Naive thymus-derived CD4-positive, alpha-beta T cell (primary cell): Measurements from ENCODE around the gene TP53TG3F. TPM values are rescaled to one million over a fixed set of nuclear protein-coding genes. Genes with fewer than 3 reads are reported as not detected.
"Not testable (repeated sequence)": the region's sequence is repeated elsewhere in the genome, so short reads cannot be mapped to it uniquely, and the experiment has no call there.

ENCODE experiments used
- ATAC-seq: fragments of 150-1000 bp; cut with Tn5 transposase; 2 replicates; pipeline ENCODE4 v1.10.0; 2021; ENCODE audit warnings: mild to moderate bottlenecking, moderate library complexity
- CTCF ChIA-PET: fragments of 350-600 bp; sonication (Branson Sonifier 250); formaldehyde crosslinking; loops from one replicate; lab custom pipeline; 2021; ENCODE audit warnings: antibody characterized with exemption; lab: Charles Lee
- POLR2A ChIA-PET: fragments of 350-600 bp; sonication (Branson Sonifier 250); formaldehyde crosslinking; loops from one replicate; lab custom pipeline; 2021; ENCODE audit warnings: antibody characterized with exemption, inconsistent platforms; lab: Charles Lee
- DNase-seq, 9 donors: peaks; one replicate each; pipeline versions ENCODE4 v3.0.0 to v3.0.0-alpha.2; 2020 to 2022; ENCODE audit warnings: mixed read lengths in 1 of 9
- H3K27ac ChIP-seq: one replicate; pipeline ENCODE4 v1.7.0; 2013; ENCODE audit warnings: mild to moderate bottlenecking, low read depth, low read length, moderate library complexity
- H3K27me3 ChIP-seq, 2 donors: one replicate each; pipeline ENCODE4 v1.7.0; 2013; ENCODE audit warnings: low read length in 2 of 2, mild to moderate bottlenecking in 2 of 2, moderate library complexity in 2 of 2; ENCODE audit not compliant: control insufficient read depth in 2 of 2, insufficient read depth in 2 of 2
- H3K36me3 ChIP-seq, 3 experiments: 1 replicate in 2 of 3; 2 replicates in 1 of 3; pipeline ENCODE4 v1.7.0; 2013; ENCODE audit warnings: low read length in 3 of 3, mild to moderate bottlenecking in 3 of 3, moderate library complexity in 1 of 3; ENCODE audit not compliant: insufficient read depth in 3 of 3, control insufficient read depth in 2 of 3
- H3K4me1 ChIP-seq, 2 donors: one replicate each; pipeline ENCODE4 v1.7.0; 2013; ENCODE audit warnings: low read length in 2 of 2, mild to moderate bottlenecking in 2 of 2, moderate library complexity in 1 of 2; ENCODE audit not compliant: control insufficient read depth in 2 of 2, insufficient read depth in 2 of 2
- H3K4me3 ChIP-seq: 2 replicates; pipeline ENCODE4 v1.7.0; 2013; ENCODE audit warnings: mild to moderate bottlenecking, low read length
- H3K9me3 ChIP-seq, 3 experiments: 1 replicate in 2 of 3; 2 replicates in 1 of 3; pipeline ENCODE4 v1.7.0; 2013; ENCODE audit warnings: low read length in 3 of 3; ENCODE audit not compliant: control insufficient read depth in 2 of 3
- H3K27ac Mint-ChIP-seq, 9 donors: one replicate each; pipeline ENCODE4 v1.8.0; 2020 to 2022; ENCODE audit warnings: mixed read lengths in 9 of 9, mild to moderate bottlenecking in 8 of 9, moderate library complexity in 5 of 9, inconsistent platforms in 2 of 9
- H3K27me3 Mint-ChIP-seq, 5 donors: one replicate each; pipeline ENCODE4 v1.8.0; 2021 to 2022; ENCODE audit warnings: mixed read lengths in 5 of 5, mild to moderate bottlenecking in 1 of 5
- H3K36me3 Mint-ChIP-seq, 5 donors: one replicate each; pipeline ENCODE4 v1.8.0; 2020 to 2022; ENCODE audit warnings: mixed read lengths in 5 of 5, mild to moderate bottlenecking in 3 of 5, inconsistent platforms in 1 of 5
- H3K4me1 Mint-ChIP-seq, 7 donors: one replicate each; pipeline ENCODE4 v1.8.0; 2020 to 2022; ENCODE audit warnings: mixed read lengths in 7 of 7, mild to moderate bottlenecking in 3 of 7, inconsistent platforms in 1 of 7
- H3K4me3 Mint-ChIP-seq, 10 donors: one replicate each; pipeline ENCODE4 v1.8.0; 2020 to 2022; ENCODE audit warnings: mild to moderate bottlenecking in 10 of 10, mixed read lengths in 10 of 10, moderate library complexity in 6 of 10, inconsistent platforms in 2 of 10
- H3K9me3 Mint-ChIP-seq, 11 donors: one replicate each; pipeline ENCODE4 v1.8.0; 2020 to 2022; ENCODE audit warnings: mixed read lengths in 11 of 11, mild to moderate bottlenecking in 4 of 11, inconsistent platforms in 1 of 11, moderate library complexity in 1 of 11
- intact Hi-C, 2 donors: fragments of 100-400 bp; cut with micrococcal nuclease; formaldehyde crosslinking; loops; one replicate each; pipeline ENCODE4 v1.15.1; 2023
- polyA plus RNA-seq, 2 donors: library from polyadenylated mRNA; unstranded; fragments of 300-500 nt; fragmentation: Illumina TruSeq; gene quantifications; one replicate each; pipeline ENCODE4 v1.2.3, GENCODE V29; 2021
- total RNA-seq, 6 experiments: library from RNA in 5 of 6; stranded (reverse) in 5 of 6; gene quantifications; 1 replicate in 5 of 6; 2 replicates in 1 of 6; pipeline ENCODE4 v1.2.3 and lab custom pipeline; 2021 to 2026

TP53TG3F gene, protein sequence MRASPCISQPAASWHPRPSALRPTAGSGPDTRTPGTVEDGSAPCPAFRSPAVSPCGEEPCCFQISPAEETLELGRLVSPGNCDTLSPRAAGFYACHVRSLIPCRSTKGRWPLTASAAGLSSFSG
- total RNA-seq (not detected), polyA plus RNA-seq (not detected), total RNA-seq (lab: John Stamatoyannopoulos, UW) (not detected)

DNA sequence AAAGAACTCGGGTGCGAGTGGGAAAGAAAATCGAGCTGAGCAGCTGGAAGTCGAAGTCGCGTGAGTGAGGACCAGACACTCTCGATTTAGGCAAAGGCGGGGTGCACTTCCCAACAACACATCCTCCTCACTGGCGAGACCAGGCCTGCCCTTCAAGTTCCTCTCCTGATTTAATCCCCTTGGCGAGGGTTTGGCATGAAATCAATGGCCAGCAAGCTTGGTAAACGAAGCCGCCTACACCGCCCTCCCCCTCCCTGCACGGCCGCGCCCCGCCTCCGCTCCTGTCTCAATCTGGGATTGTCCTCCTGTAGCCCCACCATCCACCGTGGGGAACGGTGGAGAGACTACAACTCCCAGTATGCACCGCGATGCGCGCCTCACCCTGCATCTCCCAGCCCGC is at the start of gene TP53TG3F:
TSS of gene TP53TG3F (plus strand) at position 301 of the 400 bp plus-strand sequence. CDS start at position 369, 68 bp downstream.
- H3K27ac ChIP-seq, H3K27me3 Mint-ChIP-seq, H3K36me3 ChIP-seq, H3K4me3 Mint-ChIP-seq, H3K9me3 Mint-ChIP-seq, CTCF ChIA-PET, H3K4me3 ChIP-seq, H3K4me1 Mint-ChIP-seq, H3K27me3 ChIP-seq, intact Hi-C loops, H3K36me3 Mint-ChIP-seq, H3K4me1 ChIP-seq, POLR2A ChIA-PET, DNase-seq, ATAC-seq, H3K27ac Mint-ChIP-seq, H3K9me3 ChIP-seq: not testable (repeated sequence)

DNA sequence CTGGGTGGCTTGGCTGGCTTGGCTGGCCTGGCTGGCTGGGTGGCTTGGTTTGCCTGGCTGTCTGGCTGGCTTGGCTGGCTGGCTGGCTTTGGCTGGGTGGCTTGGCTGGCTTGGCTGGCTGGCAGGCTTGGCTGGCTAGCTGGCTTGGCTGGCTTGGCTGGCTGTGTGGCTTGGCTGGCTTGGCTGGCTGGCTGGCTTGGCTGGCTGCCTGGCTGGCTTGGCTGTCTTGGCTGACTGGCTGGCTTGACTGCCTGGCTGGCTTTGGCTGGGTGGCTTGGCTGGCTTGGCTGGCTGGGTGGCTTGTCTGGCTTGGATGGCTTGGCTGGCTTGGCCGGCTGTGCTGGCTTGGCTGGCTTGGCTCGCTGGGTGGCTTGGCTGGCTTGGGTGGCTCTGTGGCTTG is 32.2 kb downstream of the TP53TG3F start:
- H3K4me3 Mint-ChIP-seq, H3K4me1 ChIP-seq, DNase-seq, CTCF ChIA-PET, H3K27me3 ChIP-seq, H3K4me1 Mint-ChIP-seq, H3K4me3 ChIP-seq, H3K36me3 Mint-ChIP-seq, H3K27ac Mint-ChIP-seq, H3K9me3 ChIP-seq, POLR2A ChIA-PET, intact Hi-C loops, H3K36me3 ChIP-seq, ATAC-seq, H3K9me3 Mint-ChIP-seq, H3K27me3 Mint-ChIP-seq, H3K27ac ChIP-seq: not testable (repeated sequence)

DNA sequence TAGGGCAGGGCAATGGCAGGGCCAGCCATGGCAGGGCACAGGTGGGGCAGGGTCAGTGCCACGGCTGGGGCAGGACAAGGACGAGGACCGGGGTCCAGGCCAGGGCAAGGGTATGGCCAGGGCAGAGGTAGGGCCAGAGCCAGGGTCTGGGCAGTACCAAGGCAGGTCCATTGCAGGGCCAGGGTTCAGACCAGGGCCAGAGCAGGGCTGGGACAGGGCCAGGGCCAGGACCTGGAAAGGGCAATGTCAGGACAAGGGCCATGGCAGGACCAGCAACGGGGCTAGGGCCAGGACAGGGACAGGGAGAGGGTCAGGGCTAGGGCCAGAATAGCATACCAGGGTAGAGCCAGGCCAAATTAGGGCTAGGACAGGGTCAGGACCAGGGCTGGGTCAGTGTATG is 47.8 kb downstream of the TP53TG3F start:
- H3K36me3 Mint-ChIP-seq, H3K4me3 ChIP-seq, H3K9me3 ChIP-seq, H3K4me3 Mint-ChIP-seq, intact Hi-C loops, POLR2A ChIA-PET, H3K27me3 ChIP-seq, H3K27me3 Mint-ChIP-seq, CTCF ChIA-PET, H3K4me1 ChIP-seq, H3K9me3 Mint-ChIP-seq, H3K4me1 Mint-ChIP-seq, H3K27ac Mint-ChIP-seq, ATAC-seq, H3K36me3 ChIP-seq, DNase-seq, H3K27ac ChIP-seq: not testable (repeated sequence)

DNA sequence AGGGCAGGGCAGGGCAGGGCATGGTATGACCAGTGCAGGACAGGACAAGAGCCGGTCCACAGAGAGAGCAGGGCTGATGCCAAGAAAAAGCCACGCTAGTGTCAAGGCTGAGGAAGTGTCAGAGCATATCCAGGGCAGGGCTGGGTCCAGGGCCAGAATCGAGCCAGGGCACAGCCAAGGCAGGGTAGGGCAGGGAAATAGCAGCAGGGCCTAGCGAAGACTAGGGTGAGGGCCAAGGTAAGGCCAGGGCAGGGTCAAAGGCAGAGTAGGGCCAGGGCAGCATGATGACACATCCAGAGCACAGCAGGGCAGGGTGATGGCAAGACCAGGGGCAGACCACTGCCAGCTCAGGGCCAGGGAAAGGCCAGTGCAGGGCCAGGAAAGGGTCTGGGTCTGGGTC is 49.7 kb downstream of the TP53TG3F start:
- H3K4me1 ChIP-seq, H3K27me3 Mint-ChIP-seq, H3K9me3 ChIP-seq, H3K4me1 Mint-ChIP-seq, H3K27ac ChIP-seq, intact Hi-C loops, DNase-seq, POLR2A ChIA-PET, ATAC-seq, H3K4me3 ChIP-seq, H3K36me3 ChIP-seq, H3K27me3 ChIP-seq, H3K27ac Mint-ChIP-seq, CTCF ChIA-PET, H3K4me3 Mint-ChIP-seq, H3K36me3 Mint-ChIP-seq, H3K9me3 Mint-ChIP-seq: not testable (repeated sequence)

DNA sequence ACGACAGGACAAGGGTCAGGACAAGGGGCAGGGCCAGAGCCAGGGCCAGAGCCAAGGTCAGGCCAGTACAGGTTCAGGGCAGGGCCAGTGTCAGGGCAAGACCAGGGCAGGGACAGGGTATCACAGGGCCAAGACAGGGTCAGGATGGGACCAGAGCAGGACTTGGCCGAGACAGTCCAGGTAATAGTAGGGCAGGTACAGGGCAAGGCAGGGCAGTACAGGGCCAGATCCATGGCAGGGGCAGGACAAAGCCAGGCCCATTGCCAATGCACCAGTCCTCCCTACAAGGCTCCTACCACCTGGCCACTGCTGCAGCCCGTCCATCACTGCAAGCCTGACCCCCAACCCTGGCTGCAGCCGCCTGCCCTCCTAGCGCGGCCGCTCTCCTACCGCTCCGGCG is 50.5 kb downstream of the TP53TG3F start:
- CTCF ChIA-PET, H3K9me3 ChIP-seq, H3K4me3 Mint-ChIP-seq, H3K36me3 Mint-ChIP-seq, H3K27me3 ChIP-seq, H3K4me1 ChIP-seq, DNase-seq, H3K9me3 Mint-ChIP-seq, H3K27me3 Mint-ChIP-seq, ATAC-seq, H3K4me3 ChIP-seq, intact Hi-C loops, H3K27ac ChIP-seq, H3K4me1 Mint-ChIP-seq, POLR2A ChIA-PET, H3K27ac Mint-ChIP-seq, H3K36me3 ChIP-seq: not testable (repeated sequence)

Other genes with a start within 250 kb of the TP53TG3F start
- not detected for gene TP53TG3E, start 155.3 kb upstream of the TP53TG3F start, total RNA-seq
- not detected for gene TP53TG3E, start 155.3 kb upstream of the TP53TG3F start, polyA plus RNA-seq
- not detected for gene TP53TG3B, start 98.8 kb upstream of the TP53TG3F start, total RNA-seq
- not detected for gene TP53TG3B, start 98.8 kb upstream of the TP53TG3F start, polyA plus RNA-seq